ENCODE measurements around the gene MAPKAPK5.
"Not testable (repeated sequence)": the region's sequence is repeated elsewhere in the genome, so short reads cannot be mapped to it uniquely, and the experiment has no call there.

- not testable (repeated sequence) for TF ChIP-seq CTCF, POLR2A, POLR2AphosphoS5 (IDR thresholded peaks at IDR 0.05)
Measured at GRCh38 chr12:111820828-111821227, 21.2 kb upstream of the MAPKAPK5 start.
